Endothelial cell (in vitro differentiated cells): Measurements from ENCODE around the gene MEIOSIN. TPM values are rescaled to one million over a fixed set of nuclear protein-coding genes. Genes with fewer than 3 reads are reported as not detected.

Experiments
- DNase-seq: peaks from one replicate; pipeline ENCODE4 v3.0.0; 2021; ENCODE audit warnings: low spot score
- H3K27ac Mint-ChIP-seq: one replicate; pipeline ENCODE4 v1.8.0; 2021; ENCODE audit warnings: mixed read lengths, inconsistent platforms; ENCODE audit not compliant: unreplicated experiment
- H3K27me3 Mint-ChIP-seq: one replicate; pipeline ENCODE4 v1.8.0; 2021; ENCODE audit warnings: mild to moderate bottlenecking, moderate library complexity, mixed read lengths, inconsistent platforms; ENCODE audit not compliant: unreplicated experiment
- H3K36me3 Mint-ChIP-seq: one replicate; pipeline ENCODE4 v1.8.0; 2021; ENCODE audit warnings: mild to moderate bottlenecking, low read depth, mixed read lengths, inconsistent platforms; ENCODE audit not compliant: unreplicated experiment
- H3K4me1 Mint-ChIP-seq: one replicate; pipeline ENCODE4 v1.8.0; 2021; ENCODE audit warnings: mild to moderate bottlenecking, mixed read lengths, inconsistent platforms; ENCODE audit not compliant: unreplicated experiment
- H3K4me3 Mint-ChIP-seq: one replicate; pipeline ENCODE4 v1.8.0; 2021; ENCODE audit warnings: mild to moderate bottlenecking, mixed read lengths, inconsistent platforms; ENCODE audit not compliant: unreplicated experiment
- H3K9me3 Mint-ChIP-seq: one replicate; pipeline ENCODE4 v1.8.0; 2021; ENCODE audit warnings: mixed read lengths, inconsistent platforms; ENCODE audit not compliant: unreplicated experiment
- total RNA-seq: library from RNA; stranded (reverse); fragmentation: NEBNext Ultra II Directional; extraction: Animal tissue kit (Norgen Biotek cat#: 25700); gene quantifications from one replicate; pipeline ENCODE4 v1.2.1, GENCODE V29; 2021; ENCODE audit not compliant: unreplicated experiment
- TF ChIP-seq, protein P1 (sequence below): fragments of 200-600 bp; sonication (generic); IDR thresholded peaks from one replicate; pipeline ENCODE4 v1.5.0; 2021; ENCODE audit warnings: antibody characterized with exemption; ENCODE audit not compliant: unreplicated experiment

The MEIOSIN gene
- total RNA-seq, 1 donor from 2014 or later: not detected

DNA sequence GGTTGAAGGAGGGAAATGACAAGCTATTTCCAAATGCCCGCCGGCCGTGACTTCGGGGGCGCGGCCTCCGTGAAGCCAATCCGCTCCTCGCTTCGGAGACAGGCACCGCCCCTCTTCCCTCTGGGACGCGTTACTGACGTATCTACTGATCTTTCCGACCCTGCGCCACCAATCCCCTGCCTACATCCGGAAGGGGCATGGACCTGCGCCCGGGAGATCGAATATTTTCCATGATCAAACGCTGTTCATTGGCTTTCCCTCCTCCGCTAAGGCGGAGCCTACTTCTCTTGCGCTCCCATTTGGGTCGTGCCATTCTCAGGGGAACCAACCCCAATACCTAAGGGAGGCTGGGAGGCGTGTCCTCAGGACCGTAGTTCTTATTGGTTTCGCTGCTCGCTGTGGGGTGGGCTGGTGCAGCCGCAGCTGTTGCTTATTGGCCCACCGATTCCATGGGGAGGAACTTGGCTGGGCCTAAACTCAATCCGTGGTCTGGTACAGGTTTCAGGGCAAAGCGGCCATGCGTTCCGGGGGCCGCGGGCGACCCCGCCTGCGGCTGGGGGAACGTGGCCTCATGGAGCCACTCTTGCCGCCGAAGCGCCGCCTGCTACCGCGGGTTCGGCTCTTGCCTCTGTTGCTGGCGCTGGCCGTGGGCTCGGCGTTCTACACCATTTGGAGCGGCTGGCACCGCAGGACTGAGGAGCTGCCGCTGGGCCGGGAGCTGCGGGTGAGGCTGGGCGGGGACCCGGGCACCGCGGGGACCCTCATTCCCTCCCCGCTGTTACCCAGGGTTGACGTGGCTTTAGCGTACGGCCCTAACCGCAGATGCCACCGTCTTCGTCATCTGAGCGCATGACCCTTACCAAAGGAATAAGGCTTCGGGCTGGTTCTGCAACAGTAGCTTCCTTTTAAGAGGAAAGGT, 40.8 kb upstream of the MEIOSIN start, which contains the start of gene QPCTL:
Gene QPCTL (plus strand): TSS at position 480 of the 919 bp plus-strand sequence. CDS start 38 bp downstream, at position 518.
- Mint-ChIP-seq H3K27ac (peak within 1 kb of the TSS; percentile 96), H3K4me1 (peaks cover 9% of the 10 kb centered on the region), H3K9me3 (no peaks in the 10 kb centered on the region), H3K36me3 (peaks cover 16% of the 10 kb centered on the region), H3K4me3 (peak within 1 kb of the TSS; percentile 100), H3K27me3 (peaks cover 8% of the 10 kb centered on the region)
- peak; percentile 91 for DNase-seq
- TF ChIP-seq, protein P1, sequence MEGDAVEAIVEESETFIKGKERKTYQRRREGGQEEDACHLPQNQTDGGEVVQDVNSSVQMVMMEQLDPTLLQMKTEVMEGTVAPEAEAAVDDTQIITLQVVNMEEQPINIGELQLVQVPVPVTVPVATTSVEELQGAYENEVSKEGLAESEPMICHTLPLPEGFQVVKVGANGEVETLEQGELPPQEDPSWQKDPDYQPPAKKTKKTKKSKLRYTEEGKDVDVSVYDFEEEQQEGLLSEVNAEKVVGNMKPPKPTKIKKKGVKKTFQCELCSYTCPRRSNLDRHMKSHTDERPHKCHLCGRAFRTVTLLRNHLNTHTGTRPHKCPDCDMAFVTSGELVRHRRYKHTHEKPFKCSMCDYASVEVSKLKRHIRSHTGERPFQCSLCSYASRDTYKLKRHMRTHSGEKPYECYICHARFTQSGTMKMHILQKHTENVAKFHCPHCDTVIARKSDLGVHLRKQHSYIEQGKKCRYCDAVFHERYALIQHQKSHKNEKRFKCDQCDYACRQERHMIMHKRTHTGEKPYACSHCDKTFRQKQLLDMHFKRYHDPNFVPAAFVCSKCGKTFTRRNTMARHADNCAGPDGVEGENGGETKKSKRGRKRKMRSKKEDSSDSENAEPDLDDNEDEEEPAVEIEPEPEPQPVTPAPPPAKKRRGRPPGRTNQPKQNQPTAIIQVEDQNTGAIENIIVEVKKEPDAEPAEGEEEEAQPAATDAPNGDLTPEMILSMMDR: peak; percentile 8

DNA sequence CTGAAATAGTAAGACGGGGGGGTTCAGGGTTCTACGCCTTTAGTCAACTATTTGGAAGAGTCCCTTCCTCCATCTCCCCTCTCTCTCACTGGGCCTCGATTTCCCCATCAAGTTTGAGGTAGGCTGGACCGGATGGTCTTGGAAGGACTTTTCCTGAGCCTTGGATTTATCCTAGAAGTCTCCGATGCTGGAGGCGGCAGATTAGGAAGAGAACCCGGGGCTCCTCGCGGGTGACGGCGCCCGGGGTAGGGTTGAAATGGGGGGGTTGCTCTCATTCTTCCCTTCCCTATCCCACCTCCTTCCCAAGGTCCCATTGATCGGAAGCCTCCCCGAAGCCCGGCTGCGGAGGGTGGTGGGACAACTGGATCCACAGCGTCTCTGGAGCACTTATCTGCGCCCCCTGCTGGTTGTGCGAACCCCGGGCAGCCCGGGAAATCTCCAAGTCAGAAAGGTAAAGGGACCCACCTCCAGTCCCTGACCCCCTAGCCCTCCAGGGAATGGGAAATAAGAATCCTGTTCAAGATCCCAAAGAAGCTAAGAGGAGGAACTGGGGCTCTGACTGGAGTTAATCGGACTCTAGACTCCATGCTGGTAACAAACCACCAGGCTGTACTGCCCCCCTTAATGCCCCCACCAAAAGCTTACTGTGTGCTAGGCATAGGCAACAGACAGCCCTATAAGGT, 40.0 kb upstream of the MEIOSIN start:
- TF ChIP-seq, protein P1: peak; percentile 82
- Mint-ChIP-seq H3K4me3 (peak overlapping the region; percentile 93), H3K9me3 (no peaks in the 10 kb centered on the region), H3K27me3 (peaks cover 8% of the 10 kb centered on the region), H3K27ac (peak overlapping the region; percentile 70), H3K36me3 (peaks cover 21% of the 10 kb centered on the region), H3K4me1 (peaks cover 9% of the 10 kb centered on the region)
- peak; percentile 87 for DNase-seq

DNA sequence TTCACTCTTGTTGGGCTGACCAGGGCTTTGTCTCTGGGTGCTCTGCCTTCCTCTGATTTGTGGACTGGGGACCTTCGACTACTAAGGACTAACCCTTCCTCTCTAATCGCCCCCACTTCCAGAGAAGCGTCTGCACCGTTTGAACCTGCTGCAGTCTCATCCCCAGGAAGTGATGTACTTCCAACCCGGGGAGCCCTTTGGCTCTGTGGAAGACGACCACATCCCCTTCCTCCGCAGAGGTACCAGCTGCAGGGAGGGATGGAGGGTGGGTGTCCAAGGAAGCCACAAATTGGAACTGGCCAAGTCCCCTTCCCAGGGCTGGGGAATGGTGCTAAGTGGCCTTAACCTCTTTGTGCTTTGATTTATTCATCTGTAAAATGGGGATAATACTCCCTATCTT, 31.6 kb upstream of the MEIOSIN start:
- H3K27ac Mint-ChIP-seq: no peak overlapping the region
- no peaks in the 10 kb centered on the region for H3K4me1 Mint-ChIP-seq
- H3K9me3 Mint-ChIP-seq: no peaks in the 10 kb centered on the region
- H3K36me3 Mint-ChIP-seq: peaks cover 18% of the 10 kb centered on the region
- peaks cover 1% of the 10 kb centered on the region for H3K27me3 Mint-ChIP-seq
- DNase-seq: no peak
- TF ChIP-seq, protein P1: no peak
- no peak overlapping the region for H3K4me3 Mint-ChIP-seq

DNA sequence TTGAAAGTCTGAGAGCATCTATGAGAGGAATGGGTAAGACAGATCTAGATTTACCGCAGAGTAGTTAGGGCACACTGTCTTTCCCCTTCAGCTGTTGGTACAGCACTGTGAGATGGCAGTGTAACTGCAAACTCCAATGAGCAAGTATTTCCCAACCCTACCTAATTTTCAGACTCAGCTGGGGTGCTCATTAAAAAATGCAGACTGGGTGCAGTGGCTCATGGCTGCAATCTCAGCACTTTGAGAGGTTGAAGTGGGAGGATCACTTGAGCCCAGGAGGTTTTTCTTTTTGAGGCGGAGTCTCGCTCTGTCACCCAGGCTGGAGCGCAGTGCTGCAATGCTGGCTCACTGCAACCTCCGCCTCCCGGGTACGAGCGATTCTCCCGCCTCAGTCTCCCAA, 28.1 kb upstream of the MEIOSIN start:
- no peak overlapping the region for H3K27ac Mint-ChIP-seq
- H3K4me3 Mint-ChIP-seq: no peak overlapping the region
- TF ChIP-seq, protein P1: no peak
- no peaks in the 10 kb centered on the region for H3K4me1 Mint-ChIP-seq
- no peak for DNase-seq
- H3K9me3 Mint-ChIP-seq: no peaks in the 10 kb centered on the region
- H3K36me3 Mint-ChIP-seq: peaks cover 15% of the 10 kb centered on the region
- H3K27me3 Mint-ChIP-seq: peaks cover 1% of the 10 kb centered on the region
